ENCODE measurements around the gene ELF2.

The ELF2 gene

GRCh38 chr4:139177049-139177868, at the start of gene ELF2:
ELF2 (minus strand) TSS chr4:139177218; CDS start chr4:139137701, 39,517 bp downstream.
- Histone ChIP-seq H3F3A (ENCODE audit: low read depth) (peaks cover 3% of the 10 kb centered on the region; the same call in 1 of the 2 replicates), H3K9me3 (ENCODE audit: insufficient read depth, low read depth, low read length) (no peaks in the 10 kb centered on the region), H3K79me2 (ENCODE audit: insufficient read depth, low read length) (peaks cover 41% of the 10 kb centered on the region), H4K20me1 (ENCODE audit: insufficient read depth, low read length, poor library complexity, severe bottlenecking) (peaks cover 24% of the 10 kb centered on the region), H3K4me3 (ENCODE audit: low read length, poor library complexity, severe bottlenecking) (peak within 1 kb of the TSS; percentile 93), H3K9me2 (replicated peaks; ENCODE audit: low read depth, low read length) (no peaks in the 10 kb centered on the region), H3K4me2 (ENCODE audit: low read depth, low read length, poor library complexity, severe bottlenecking) (peak within 1 kb of the TSS; percentile 95), H3K9ac (ENCODE audit: low read depth, low read length, poor library complexity, severe bottlenecking) (peak within 1 kb of the TSS; percentile 93), H2AFZ (ENCODE audit: low read length) (peak within 1 kb of the TSS; percentile 98), H3K27me3 (ENCODE audit: insufficient read depth, low read length, poor library complexity, severe bottlenecking) (no peaks in the 10 kb centered on the region), H3K4me1 (ENCODE audit: insufficient read depth, low read length, poor library complexity, severe bottlenecking) (peaks cover 21% of the 10 kb centered on the region), H3K36me3 (ENCODE audit: insufficient read depth, low read length) (no peaks in the 10 kb centered on the region)
- no peak for TF ChIP-seq EZH2phosphoT487 (IDR thresholded peaks at IDR 0.05; ENCODE audit: borderline replicate concordance)
- no peak for TF ChIP-seq CTCF (conservative IDR thresholded peaks at IDR 0.05; ENCODE audit: low read length)

- H3K79me2 ChIP-seq (ENCODE audit: insufficient read depth, low read length) = no peaks in the 10 kb centered on the region
- H3K9me2 ChIP-seq (replicated peaks; ENCODE audit: low read depth, low read length) = no peaks in the 10 kb centered on the region
- H3K4me1 ChIP-seq (ENCODE audit: insufficient read depth, low read length, poor library complexity, severe bottlenecking) = peaks cover 11% of the 10 kb centered on the region
- H3K4me3 ChIP-seq (ENCODE audit: low read length, poor library complexity, severe bottlenecking) = no peak overlapping the region
- H3K36me3 ChIP-seq (ENCODE audit: insufficient read depth, low read length) = no peaks in the 10 kb centered on the region
- H4K20me1 ChIP-seq (ENCODE audit: insufficient read depth, low read length, poor library complexity, severe bottlenecking) = no peaks in the 10 kb centered on the region
- TF ChIP-seq EZH2phosphoT487 (IDR thresholded peaks at IDR 0.05; ENCODE audit: borderline replicate concordance) = no peak
- TF ChIP-seq CTCF (conservative IDR thresholded peaks at IDR 0.05; ENCODE audit: low read length) = no peak
- no peak overlapping the region for H3K4me2 ChIP-seq (ENCODE audit: low read depth, low read length, poor library complexity, severe bottlenecking)
- no peak overlapping the region for H3K9ac ChIP-seq (ENCODE audit: low read depth, low read length, poor library complexity, severe bottlenecking)
- no peaks in the 10 kb centered on the region for H3K9me3 ChIP-seq (ENCODE audit: insufficient read depth, low read depth, low read length)
- H3K27me3 ChIP-seq (ENCODE audit: insufficient read depth, low read length, poor library complexity, severe bottlenecking) = no peaks in the 10 kb centered on the region
- no peaks in the 10 kb centered on the region for H3F3A ChIP-seq (ENCODE audit: low read depth)
- H2AFZ ChIP-seq (ENCODE audit: low read length) = peak overlapping the region; percentile 65
These were observed 46.8 kb upstream of the ELF2 start for GRCh38 chr4:139223682-139224317.

GRCh38 chr4:139222215-139222614, 45.2 kb upstream of the ELF2 start:
- Histone ChIP-seq H2AFZ (ENCODE audit: low read length) (no peak overlapping the region), H3K4me1 (ENCODE audit: insufficient read depth, low read length, poor library complexity, severe bottlenecking) (peaks cover 11% of the 10 kb centered on the region), H3K4me2 (ENCODE audit: low read depth, low read length, poor library complexity, severe bottlenecking) (no peak overlapping the region), H3K36me3 (ENCODE audit: insufficient read depth, low read length) (no peaks in the 10 kb centered on the region), H3K4me3 (ENCODE audit: low read length, poor library complexity, severe bottlenecking) (no peak overlapping the region), H3K27me3 (ENCODE audit: insufficient read depth, low read length, poor library complexity, severe bottlenecking) (no peaks in the 10 kb centered on the region), H3K9ac (ENCODE audit: low read depth, low read length, poor library complexity, severe bottlenecking) (no peak overlapping the region), H3F3A (ENCODE audit: low read depth) (no peaks in the 10 kb centered on the region), H4K20me1 (ENCODE audit: insufficient read depth, low read length, poor library complexity, severe bottlenecking) (no peaks in the 10 kb centered on the region), H3K9me2 (replicated peaks; ENCODE audit: low read depth, low read length) (no peaks in the 10 kb centered on the region), H3K79me2 (ENCODE audit: insufficient read depth, low read length) (no peaks in the 10 kb centered on the region), H3K9me3 (ENCODE audit: insufficient read depth, low read depth, low read length) (no peaks in the 10 kb centered on the region)
- no peak for TF ChIP-seq EZH2phosphoT487 (IDR thresholded peaks at IDR 0.05; ENCODE audit: borderline replicate concordance)
- TF ChIP-seq CTCF (conservative IDR thresholded peaks at IDR 0.05; ENCODE audit: low read length) = no peak
